ENCODE results near the gene SPO11. TPM values are rescaled to one million over a fixed set of nuclear protein-coding genes. Genes with fewer than 3 reads are reported as not detected.
A peak's percentile ranks its signal among the peaks of the same experiment; 100 is the strongest.

The SPO11 gene
- total and polyA plus RNA-seq, 2 donors: not detected

GRCh38 chr20:57388953-57389694, 59.5 kb downstream of the SPO11 start:
- DNase-seq (ENCODE audit: low read depth in 6 of 9, low spot score in 9 of 9): peak in 5 of 9 donors; percentile 26 to 77 (median 48)
- H3K27me3 ChIP-seq (ENCODE audit: control insufficient read depth in 2 of 2, insufficient read depth in 1 of 2, low read length in 1 of 2): peaks cover 0 to 12% of the 10 kb centered on the region in 2 donors
- 7% methylated on average over 57 of the region's 57 CpGs for WGBS
- peaks cover 11 to 29% of the 10 kb centered on the region in 2 donors for H3K36me3 ChIP-seq (ENCODE audit: control insufficient read depth in 2 of 2, insufficient read depth in 2 of 2, low read length in 1 of 2)
- peak overlapping the region; percentile 69 to 80 for H3K27ac ChIP-seq (ENCODE audit: low read depth in 1 of 2, low read length in 1 of 2)
- peaks cover 0 to 6% of the 10 kb centered on the region in 2 donors for H3K9me3 ChIP-seq (ENCODE audit: control insufficient read depth in 2 of 2, insufficient read depth in 1 of 2, low read length in 1 of 2)
- peak overlapping the region; percentile 35 to 74 for H3K4me3 ChIP-seq (ENCODE audit: low read length in 2 of 2)
- H3K4me1 ChIP-seq (ENCODE audit: control insufficient read depth in 2 of 2, insufficient read depth in 2 of 2, low read length in 2 of 2): peaks cover 30 to 43% of the 10 kb centered on the region in 2 donors

GRCh38 chr20:57389695-57390603, 60.3 kb downstream of the SPO11 start:
- peaks cover 38 to 51% of the 10 kb centered on the region in 2 donors for H3K4me1 ChIP-seq (ENCODE audit: control insufficient read depth in 2 of 2, insufficient read depth in 2 of 2, low read length in 2 of 2)
- WGBS: 8% methylated on average over 52 of the region's 52 CpGs
- DNase-seq (ENCODE audit: low read depth in 6 of 9, low spot score in 9 of 9): peak in 5 of 9 donors; percentile 31 to 66 (median 40)

GRCh38 chr20:57390604-57391438, 61.2 kb downstream of the SPO11 start, which contains the start of gene RBM38:
Gene RBM38 (plus strand): TSS chr20:57391396. CDS start chr20:57391582, 186 bp downstream.
- DNase-seq (ENCODE audit: low read depth in 6 of 9, low spot score in 9 of 9): peak in 6 of 9 donors; percentile 64 to 89 (median 77)
- H3K4me1 ChIP-seq (ENCODE audit: control insufficient read depth in 2 of 2, insufficient read depth in 2 of 2, low read length in 2 of 2): peaks cover 46 to 57% of the 10 kb centered on the region in 2 donors
- peaks cover 0 to 12% of the 10 kb centered on the region in 2 donors for H3K27me3 ChIP-seq (ENCODE audit: control insufficient read depth in 2 of 2, insufficient read depth in 1 of 2, low read length in 1 of 2)
- H3K9me3 ChIP-seq (ENCODE audit: control insufficient read depth in 2 of 2, insufficient read depth in 1 of 2, low read length in 1 of 2): peaks cover 0 to 6% of the 10 kb centered on the region in 2 donors
- peaks cover 28 to 34% of the 10 kb centered on the region in 2 donors for H3K36me3 ChIP-seq (ENCODE audit: control insufficient read depth in 2 of 2, insufficient read depth in 2 of 2, low read length in 1 of 2)
- H3K27ac ChIP-seq (ENCODE audit: low read depth in 1 of 2, low read length in 1 of 2): peak within 1 kb of the TSS; percentile 95 to 96
- 15% methylated on average over 78 of the region's 78 CpGs for WGBS
- peak within 1 kb of the TSS; percentile 74 to 97 for H3K4me3 ChIP-seq (ENCODE audit: low read length in 2 of 2)

More at GRCh38 chr20:57389695-57390603, 60.3 kb downstream of the SPO11 start:
- Histone ChIP-seq H3K4me3 (ENCODE audit: low read length in 2 of 2) (peak overlapping the region; percentile 35 to 74), H3K9me3 (ENCODE audit: control insufficient read depth in 2 of 2, insufficient read depth in 1 of 2, low read length in 1 of 2) (peaks cover 0 to 6% of the 10 kb centered on the region in 2 donors), H3K27me3 (ENCODE audit: control insufficient read depth in 2 of 2, insufficient read depth in 1 of 2, low read length in 1 of 2) (peaks cover 0 to 12% of the 10 kb centered on the region in 2 donors), H3K27ac (ENCODE audit: low read depth in 1 of 2, low read length in 1 of 2) (peak overlapping the region; percentile 69 to 80), H3K36me3 (ENCODE audit: control insufficient read depth in 2 of 2, insufficient read depth in 2 of 2, low read length in 1 of 2) (peaks cover 19 to 32% of the 10 kb centered on the region in 2 donors)

- peak in 4 of 9 donors; percentile 23 to 55 (median 36) for DNase-seq (ENCODE audit: low read depth in 6 of 9, low spot score in 9 of 9)
- WGBS: 2% methylated on average over 95 of the region's 98 CpGs
- peaks cover 0 to 3% of the 10 kb centered on the region in 2 donors for H3K9me3 ChIP-seq (ENCODE audit: control insufficient read depth in 2 of 2, insufficient read depth in 1 of 2, low read length in 1 of 2)
- H3K27me3 ChIP-seq (ENCODE audit: control insufficient read depth in 2 of 2, insufficient read depth in 1 of 2, low read length in 1 of 2): peaks cover 0 to 12% of the 10 kb centered on the region in 2 donors
- H3K4me3 ChIP-seq (ENCODE audit: low read length in 2 of 2): peak overlapping the region; percentile 74 to 97
- peaks cover 50 to 65% of the 10 kb centered on the region in 2 donors for H3K4me1 ChIP-seq (ENCODE audit: control insufficient read depth in 2 of 2, insufficient read depth in 2 of 2, low read length in 2 of 2)
- H3K27ac ChIP-seq (ENCODE audit: low read depth in 1 of 2, low read length in 1 of 2): peak overlapping the region; percentile 95 to 96
- H3K36me3 ChIP-seq (ENCODE audit: control insufficient read depth in 2 of 2, insufficient read depth in 2 of 2, low read length in 1 of 2): peaks cover 36 to 40% of the 10 kb centered on the region in 2 donors
Observed at GRCh38 chr20:57391439-57392301, 62.1 kb downstream of the SPO11 start.

- WGBS: 4% methylated on average over 33 of the region's 33 CpGs
- peaks cover 0 to 3% of the 10 kb centered on the region in 2 donors for H3K9me3 ChIP-seq (ENCODE audit: control insufficient read depth in 2 of 2, insufficient read depth in 1 of 2, low read length in 1 of 2)
- peak overlapping the region; percentile 74 to 97 for H3K4me3 ChIP-seq (ENCODE audit: low read length in 2 of 2)
- peaks cover 60 to 75% of the 10 kb centered on the region in 2 donors for H3K4me1 ChIP-seq (ENCODE audit: control insufficient read depth in 2 of 2, insufficient read depth in 2 of 2, low read length in 2 of 2)
- peak in 7 of 9 donors; percentile 68 to 93 (median 80) for DNase-seq (ENCODE audit: low read depth in 6 of 9, low spot score in 9 of 9)
- H3K27ac ChIP-seq (ENCODE audit: low read depth in 1 of 2, low read length in 1 of 2): peak overlapping the region; percentile 94 to 96
- peaks cover 0 to 12% of the 10 kb centered on the region in 2 donors for H3K27me3 ChIP-seq (ENCODE audit: control insufficient read depth in 2 of 2, insufficient read depth in 1 of 2, low read length in 1 of 2)
- H3K36me3 ChIP-seq (ENCODE audit: control insufficient read depth in 2 of 2, insufficient read depth in 2 of 2, low read length in 1 of 2): peaks cover 44 to 46% of the 10 kb centered on the region in 2 donors
Observed at GRCh38 chr20:57392512-57393271, 63.1 kb downstream of the SPO11 start.

Other genes starting within 250 kb of the SPO11 start
- gene BMP7, start 63.2 kb upstream of the SPO11 start, total RNA-seq: 6.3 TPM
- 2.4 TPM for gene BMP7, start 63.2 kb upstream of the SPO11 start, polyA plus RNA-seq
- gene RAE1, start 21.5 kb downstream of the SPO11 start, total RNA-seq: 39.1 TPM
- 22.3 TPM for gene RAE1, start 21.5 kb downstream of the SPO11 start, polyA plus RNA-seq
- gene RBM38, start 61.6 kb downstream of the SPO11 start, total RNA-seq: 49.2 TPM
- gene RBM38, start 61.6 kb downstream of the SPO11 start, polyA plus RNA-seq: 84.6 TPM
- 0.05 TPM for gene CTCFL, start 195.3 kb downstream of the SPO11 start, total RNA-seq
- gene CTCFL, start 195.3 kb downstream of the SPO11 start, polyA plus RNA-seq: 0.07 TPM
- 0.19 TPM for gene PCK1, start 231.3 kb downstream of the SPO11 start, total RNA-seq
- gene PCK1, start 231.3 kb downstream of the SPO11 start, polyA plus RNA-seq: 0.30 TPM